HepG2 (cell line): ENCODE data around the gene GRM4. TPM values are rescaled to one million over a fixed set of nuclear protein-coding genes. Genes with fewer than 3 reads are reported as not detected.
A peak's percentile ranks its signal among the peaks of the same experiment; 100 is the strongest.

Source experiments
- ATAC-seq: fragments of 200-7000 bp; cut with Tn5 transposase; 3 replicates; pipeline ENCODE4 v1.9.1; 2020; ENCODE audit warnings: mild to moderate bottlenecking, moderate library complexity
- BruUV-seq: library from RNA; stranded (reverse); fragments of 400-500 nt; replicated peaks from 2 replicates; lab custom pipeline; 2021; lab: Mats Ljungman, UMichigan
- CTCF ChIA-PET: fragments of 300-600 bp; formaldehyde crosslinking; extraction: SDS; loops from one replicate; lab custom pipeline; 2021; ENCODE audit warnings: low total read pairs, inconsistent platforms, low intra/inter-chr PET ratio; lab: Yijun Ruan, JAX
- POLR2A ChIA-PET: fragments of 350-600 bp; sonication (Branson Sonifier 250); formaldehyde crosslinking; loops from one replicate; lab custom pipeline; 2020; ENCODE audit warnings: antibody characterized with exemption, inconsistent platforms; lab: Yijun Ruan, JAX
- DNase-seq: peaks from one replicate; pipeline ENCODE4 v3.0.0-alpha.2; 2015; ENCODE audit warnings: low spot score
- FAIRE-seq: peaks from 3 replicates; lab custom pipeline; 2011; peaks lifted over from hg19 to GRCh38; lab: Jason Lieb, UNC
- H2AFZ ChIP-seq: one replicate; pipeline ENCODE4 v1.6.1; 2011; ENCODE audit warnings: low read length, inconsistent platforms
- H3K27ac ChIP-seq: fragments of 300-600 bp; 3 replicates; pipeline ENCODE4 v1.8.0; 2011; ENCODE audit warnings: mixed run types, mild to moderate bottlenecking, mixed read lengths, low read length, inconsistent platforms; ENCODE audit not compliant: insufficient read depth; ENCODE audit errors: extremely low read length
- H3K27me3 ChIP-seq, 2 experiments: fragments of 200-600 bp in 1 of 2; 2 replicates in 1 of 2; 3 replicates in 1 of 2; pipeline versions ENCODE4 v1.6.0 to v1.8.0; 2011; ENCODE audit warnings: low read length in 2 of 2, mild to moderate bottlenecking in 2 of 2, moderate library complexity in 2 of 2, inconsistent platforms in 1 of 2; ENCODE audit not compliant: insufficient read depth in 2 of 2, control insufficient read depth in 1 of 2
- H3K36me3 ChIP-seq, 2 experiments: fragments of 200-600 bp in 1 of 2; replicated peaks in 1 of 2; 2 replicates in 1 of 2; 3 replicates in 1 of 2; pipeline versions ENCODE4 v1.5.1 to v1.8.0; 2011; ENCODE audit warnings: low read length in 2 of 2, inconsistent platforms in 1 of 2; ENCODE audit not compliant: insufficient read depth in 2 of 2, control insufficient read depth in 1 of 2
- H3K4me1 ChIP-seq: 2 replicates; pipeline ENCODE4 v1.5.1; 2012; ENCODE audit warnings: low read length, inconsistent platforms; ENCODE audit not compliant: insufficient read depth
- H3K4me2 ChIP-seq: 2 replicates; pipeline ENCODE4 v1.6.0; 2011; ENCODE audit warnings: low read depth, low read length, inconsistent platforms
- H3K4me3 ChIP-seq, 3 experiments: fragments of 200-600 bp in 1 of 3; sonication (generic), shearing (Covaris generic) in 1 of 3; replicated peaks in 1 of 3; 2 replicates each; pipeline ENCODE4 v1.5.1; 2011 to 2016; ENCODE audit warnings: low read length in 3 of 3, inconsistent platforms in 2 of 3, low read depth in 2 of 3, mild to moderate bottlenecking in 2 of 3, control low read depth in 1 of 3, mixed read lengths in 1 of 3; ENCODE audit not compliant: insufficient read depth in 1 of 3
- H3K79me2 ChIP-seq: one replicate; pipeline ENCODE4 v1.6.1; 2011; ENCODE audit warnings: low read length, inconsistent platforms; ENCODE audit not compliant: insufficient read depth
- H3K9ac ChIP-seq: 2 replicates; pipeline ENCODE4 v1.6.0; 2011; ENCODE audit warnings: mild to moderate bottlenecking, low read depth, low read length, inconsistent platforms; ENCODE audit not compliant: insufficient read depth
- H3K9me3 ChIP-seq: 2 replicates; pipeline ENCODE4 v1.5.1; 2012; ENCODE audit warnings: mild to moderate bottlenecking, low read length
- H4K20me1 ChIP-seq: 2 replicates; pipeline ENCODE4 v1.6.0; 2011; ENCODE audit warnings: inconsistent platforms, mild to moderate bottlenecking, low read length, moderate library complexity; ENCODE audit not compliant: insufficient read depth
- CTCF ChIP-seq: sonication (generic); formaldehyde crosslinking; IDR thresholded peaks from 2 replicates; pipeline ENCODE4 v1.5.0; 2020; ENCODE audit warnings: mild to moderate bottlenecking, missing genetic modification reagents, moderate library complexity
- EZH2 ChIP-seq: conservative IDR thresholded peaks from 2 replicates; pipeline ENCODE4 v1.6.1; 2012; ENCODE audit warnings: mild to moderate bottlenecking, low read depth, low read length, moderate library complexity
- GPBP1L1 ChIP-seq: sonication (generic); formaldehyde crosslinking; IDR thresholded peaks from 2 replicates; pipeline ENCODE4 v1.5.0; 2020; ENCODE audit warnings: mild to moderate bottlenecking, missing genetic modification reagents
- HNRNPK ChIP-seq: fragments of 200-400 bp; formaldehyde crosslinking; IDR thresholded peaks from 2 replicates; pipeline ENCODE4 v1.6.1; 2018; ENCODE audit warnings: low read length, low read depth, moderate library complexity, mild to moderate bottlenecking; ENCODE audit not compliant: poor library complexity, severe bottlenecking
- IRX3 ChIP-seq: sonication (generic); formaldehyde crosslinking; IDR thresholded peaks from 2 replicates; pipeline ENCODE4 v1.8.1; 2023; ENCODE audit warnings: mild to moderate bottlenecking, low read depth, missing genetic modification reagents, borderline replicate concordance
- MIER3 ChIP-seq: IDR thresholded peaks from 2 replicates; pipeline ENCODE4 v1.6.1; 2016; ENCODE audit warnings: missing compliant biosample characterization, borderline replicate concordance
- MTERF4 ChIP-seq: sonication (generic); formaldehyde crosslinking; IDR thresholded peaks from 2 replicates; pipeline ENCODE4 v1.8.0; 2023; ENCODE audit warnings: mild to moderate bottlenecking, missing genetic modification reagents
- MTF2 ChIP-seq: sonication (generic); formaldehyde crosslinking; IDR thresholded peaks from 2 replicates; pipeline ENCODE4 v1.5.0; 2020; ENCODE audit warnings: missing genetic modification reagents, borderline replicate concordance
- PAF1 ChIP-seq: IDR thresholded peaks from 2 replicates; pipeline ENCODE4 v1.6.1; 2016; ENCODE audit warnings: missing genetic modification reagents, missing compliant biosample characterization
- THAP7 ChIP-seq: sonication (generic); formaldehyde crosslinking; IDR thresholded peaks from 2 replicates; pipeline ENCODE4 v1.8.1; 2023; ENCODE audit warnings: mild to moderate bottlenecking, missing genetic modification reagents
- ZNF383 ChIP-seq: sonication (generic); formaldehyde crosslinking; IDR thresholded peaks from 2 replicates; pipeline ENCODE4 v1.4.0; 2020; ENCODE audit warnings: missing genetic modification reagents, mild to moderate bottlenecking, borderline replicate concordance
- ZNF691 ChIP-seq: sonication (generic); formaldehyde crosslinking; IDR thresholded peaks from 2 replicates; pipeline ENCODE4 v1.4.0; 2020; ENCODE audit warnings: missing genetic modification reagents, low read depth, mild to moderate bottlenecking, borderline replicate concordance
- WGBS: methylation state at CpG from one replicate; pipeline ENCODE4 v1.1.6; 2017; ENCODE audit warnings: low lambda C conversion rate; 5-methylcytosine and 5-hydroxymethylcytosine counted together
- in situ Hi-C: cut with HindIII; loops from 2 replicates; pipeline ENCODE4 v1.10.0; 2017; ENCODE audit warnings: low pct_unique_long_range_greater_than_20kb; ENCODE audit not compliant: extremely low pct_ligation_motif_present
- intact Hi-C: fragments of 100-400 bp; cut with micrococcal nuclease; formaldehyde crosslinking; loops from one replicate; pipeline ENCODE4 v1.10.0; 2022; ENCODE audit not compliant: unreplicated experiment
- polyA plus RNA-seq, 8 experiments: library from polyadenylated mRNA; depleted of rRNA in 3 of 8; stranded (reverse) in 7 of 8; unstranded in 1 of 8; fragments of >200 nt; fragmentation: Illumina TruSeq in 4 of 8; extraction: Trizol in 4 of 8; gene quantifications; 2 replicates each; pipeline versions ENCODE4 v1.2.1 to v1.2.3, GENCODE V29; 2011 to 2016; ENCODE audit warnings: low read depth in 4 of 8, missing spikeins in 1 of 8, mixed read lengths in 1 of 8; ENCODE audit not compliant: insufficient read depth in 1 of 8
- total RNA-seq, 5 experiments: library from RNA; depleted of rRNA; stranded (reverse); fragments of >200 nt; fragmentation: Illumina TruSeq; extraction: Trizol; gene quantifications; 2 replicates each; pipeline ENCODE4 v1.2.3, GENCODE V29; 2016; ENCODE audit warnings: low read depth in 1 of 5

The GRM4 gene
- total and polyA plus RNA-seq, 2 of the 13 experiments (the other 11 are each of a cell fraction or from before 2014, with no cell fraction given): not detected

GRCh38 chr6:34143884-34144580 lies 1.9 kb downstream of the GRM4 start:
- H3K79me2 ChIP-seq: no peaks in the 10 kb centered on the region
- CTCF ChIA-PET: no interaction called here
- POLR2A ChIA-PET: no interaction called here
- no peak overlapping the region for H3K9ac ChIP-seq
- H3K27me3 ChIP-seq: peaks cover 20 to 97% of the 10 kb centered on the region in 2 experiments; a peak in 4 of 5 replicates
- H2AFZ ChIP-seq: no peak overlapping the region
- no peak overlapping the region; a peak in 1 of 6 replicates for H3K4me3 ChIP-seq
- H3K4me1 ChIP-seq: peaks cover 7% of the 10 kb centered on the region; the same call in 1 of the 2 replicates
- H4K20me1 ChIP-seq: peaks cover 10% of the 10 kb centered on the region; the same call in 1 of the 2 replicates
- no peaks in the 10 kb centered on the region for H3K36me3 ChIP-seq
- in situ Hi-C loops (loop anchor here (5.0 kb wide), 1 partner anchor 87 kb away; no protein-coding TSS in a partner anchor), intact Hi-C loops (no loop called here)
- TF ChIP-seq GPBP1L1 (CRISPR knock-in tag) (no peak), HNRNPK (no peak), IRX3 (CRISPR knock-in tag) (no peak), MTERF4 (CRISPR knock-in tag) (no peak), MIER3 (CRISPR knock-in tag) (no peak), ZNF383 (CRISPR knock-in tag) (no peak), ZNF691 (CRISPR knock-in tag) (0 out of 2 replicates have a peak, but pooled peaks have one; percentile 25), PAF1 (CRISPR knock-in tag) (no peak), EZH2 (peak; percentile 66), CTCF (CRISPR knock-in tag) (peak; percentile 51), THAP7 (CRISPR knock-in tag) (no peak), MTF2 (CRISPR knock-in tag) (peak; percentile 50; the same call in 1 of the 2 replicates)
- H3K27ac ChIP-seq: no peak overlapping the region
- H3K9me3 ChIP-seq: no peaks in the 10 kb centered on the region
- DNase-seq (peak; percentile 24), ATAC-seq (peak; percentile 68), FAIRE-seq (no peak)
- WGBS: 16% methylated on average over 23 of the region's 63 CpGs
- no peak overlapping the region; the same call in 1 of the 2 replicates for H3K4me2 ChIP-seq
- BruUV-seq: no TSS peak
